Measurements from ENCODE around the gene EIF4E1B.

EIF4E1B gene

DNA sequence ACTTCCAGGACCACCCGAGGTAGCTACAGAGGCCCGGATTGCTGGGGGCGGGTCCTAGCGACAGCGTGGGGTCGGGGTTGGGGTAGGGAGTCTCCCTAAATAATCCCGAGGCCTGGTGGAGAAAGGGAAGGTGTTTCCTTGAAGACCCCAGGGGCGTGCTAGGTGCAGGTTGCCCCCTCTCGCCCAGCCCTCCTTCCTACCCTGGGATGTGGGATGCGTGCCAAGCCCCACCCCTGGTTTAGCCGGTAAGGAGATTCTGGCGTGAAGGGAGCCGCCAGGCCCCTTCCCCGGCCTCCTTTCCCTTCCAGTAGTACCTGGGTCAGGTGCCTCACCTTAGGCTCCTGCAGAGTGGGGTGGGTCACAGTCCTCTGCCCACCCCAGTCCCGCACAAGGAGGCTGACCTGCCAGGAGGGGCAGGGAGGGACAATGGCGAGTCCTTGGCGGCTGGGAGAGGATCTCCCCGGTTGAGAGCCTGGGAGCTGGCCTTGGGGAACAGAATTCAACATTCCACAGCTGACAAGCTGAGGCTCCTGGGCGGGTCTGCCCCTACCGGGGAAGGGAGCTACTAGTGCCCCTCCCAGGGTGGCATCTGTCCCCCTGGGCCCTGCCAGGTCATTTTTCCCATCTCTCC is 17.5 kb downstream of the EIF4E1B start:
- DNase-seq, result no peak

DNA sequence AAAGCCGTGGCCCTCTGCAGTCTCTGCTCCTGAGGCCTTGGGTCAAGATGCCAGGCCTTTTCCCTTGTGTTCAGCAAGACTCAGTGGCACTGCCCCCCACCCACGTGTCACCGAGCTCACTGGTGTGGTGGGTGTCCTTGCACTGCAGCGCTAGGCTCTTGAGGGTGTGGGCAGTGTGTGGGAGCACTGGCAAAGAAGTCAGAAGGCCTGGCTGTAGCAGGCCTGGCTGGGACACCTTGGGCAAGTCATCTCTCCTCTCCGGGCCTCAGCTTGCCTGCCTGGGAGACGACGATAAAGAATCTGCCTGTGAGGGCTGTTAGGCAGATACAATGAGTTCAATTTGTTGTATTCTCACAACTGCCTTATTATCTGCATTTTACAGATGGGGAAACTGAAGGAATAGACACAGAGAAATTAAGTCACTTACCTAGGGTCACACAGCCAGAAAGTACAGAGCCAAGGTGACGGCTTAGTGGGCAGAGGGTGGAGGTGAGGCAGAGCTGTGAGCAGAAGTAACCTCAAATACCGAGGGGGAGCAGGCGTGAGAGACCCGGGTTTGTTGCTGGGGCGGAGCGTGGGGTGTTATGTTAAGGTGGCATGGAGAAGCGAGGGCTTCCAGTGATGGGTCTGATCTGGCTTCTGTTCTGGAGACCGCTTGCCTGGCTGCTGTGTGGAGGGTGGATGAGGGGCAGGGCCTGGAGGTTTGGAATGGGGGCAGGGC is 18.2 kb downstream of the EIF4E1B start:
- no peak for DNase-seq

DNA sequence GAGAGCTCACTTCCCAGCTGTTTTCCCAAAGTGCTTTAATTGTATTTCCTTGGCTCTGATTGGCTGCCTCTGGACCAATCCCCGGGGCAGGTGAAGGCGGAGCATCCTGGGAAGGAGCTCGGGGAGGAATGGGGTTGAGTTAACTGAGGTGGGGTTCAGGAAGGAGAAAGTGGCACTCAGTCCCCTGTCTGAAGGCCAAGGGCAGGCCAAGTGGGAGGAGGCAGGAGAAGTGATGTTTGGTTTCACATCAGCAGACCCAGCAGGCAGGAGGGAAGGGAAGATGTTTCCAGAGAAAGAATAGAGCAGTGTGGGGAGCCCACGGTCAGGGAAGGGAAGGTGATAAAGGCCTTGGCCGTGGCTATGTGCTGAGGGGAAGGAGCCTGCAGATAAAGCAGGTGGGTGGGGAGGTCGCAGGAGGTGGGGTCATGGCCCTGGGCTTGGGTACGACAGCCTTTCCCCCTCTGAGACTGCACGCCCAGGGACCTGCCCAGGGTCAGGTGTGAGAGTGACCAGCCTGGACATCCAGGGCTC is 19.9 kb downstream of the EIF4E1B start:
- DNase-seq, result no peak

DNA sequence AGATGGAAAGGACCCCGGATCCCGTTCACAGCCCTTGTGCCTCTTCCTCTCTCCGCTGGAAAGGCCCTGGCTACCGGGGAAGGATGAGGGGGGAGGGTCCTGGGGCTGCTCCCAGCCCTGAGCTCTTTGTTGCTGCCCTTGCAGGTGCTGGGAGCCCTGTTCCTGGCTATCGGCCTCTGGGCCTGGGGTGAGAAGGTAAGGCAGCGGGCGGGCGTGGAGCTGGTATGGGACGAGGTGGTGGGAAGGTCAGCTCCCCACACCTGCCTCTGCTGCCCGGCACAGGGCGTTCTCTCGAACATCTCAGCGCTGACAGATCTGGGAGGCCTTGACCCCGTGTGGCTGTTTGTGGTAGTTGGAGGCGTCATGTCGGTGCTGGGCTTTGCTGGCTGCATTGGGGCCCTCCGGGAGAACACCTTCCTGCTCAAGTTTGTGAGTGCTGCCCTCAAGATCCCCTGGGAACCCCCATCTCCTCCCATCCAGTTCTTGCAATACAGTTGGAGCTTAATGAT is 21.1 kb downstream of the EIF4E1B start:
- DNase-seq, result no peak

- DNase-seq, result no peak
Measured at GRCh38 chr5:176652136-176652535, 21.7 kb downstream of the EIF4E1B start.

- DNase-seq, result no peak
Measured at GRCh38 chr5:176653401-176654385, 23.2 kb downstream of the EIF4E1B start.

- DNase-seq, result no peak
Measured at GRCh38 chr5:176654856-176655255, 24.4 kb downstream of the EIF4E1B start.

DNA sequence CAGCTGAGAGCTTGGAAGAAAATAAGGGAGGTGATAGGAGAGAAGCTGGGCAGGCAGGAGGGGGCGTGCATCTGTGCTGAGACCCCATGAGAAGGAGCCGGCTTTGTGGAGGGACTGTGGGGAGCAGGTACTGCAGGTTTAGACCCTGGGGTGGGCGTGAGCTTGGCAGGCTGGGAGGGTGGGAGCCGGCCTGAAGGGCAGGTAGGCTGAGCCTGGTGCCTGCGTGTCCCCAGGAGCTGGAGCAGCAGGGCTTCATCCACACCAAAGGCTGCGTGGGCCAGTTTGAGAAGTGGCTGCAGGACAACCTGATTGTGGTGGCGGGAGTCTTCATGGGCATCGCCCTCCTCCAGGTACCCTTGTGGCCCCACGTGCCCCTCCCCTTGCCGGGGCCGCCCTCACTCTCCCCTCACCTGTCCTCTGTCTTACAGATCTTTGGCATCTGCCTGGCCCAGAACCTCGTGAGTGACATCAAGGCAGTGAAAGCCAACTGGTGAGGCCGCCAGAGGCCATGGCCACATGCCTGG is 26.1 kb downstream of the EIF4E1B start:
- DNase-seq, result no peak

- DNase-seq, result no peak
Measured at GRCh38 chr5:176658007-176658599, 27.6 kb downstream of the EIF4E1B start.

GRCh38 chr5:176658817-176659511 is 28.5 kb downstream of the EIF4E1B start:
- no peak for DNase-seq

- no peak for DNase-seq
Measured at GRCh38 chr5:176659512-176659839, 29.0 kb downstream of the EIF4E1B start.

DNA sequence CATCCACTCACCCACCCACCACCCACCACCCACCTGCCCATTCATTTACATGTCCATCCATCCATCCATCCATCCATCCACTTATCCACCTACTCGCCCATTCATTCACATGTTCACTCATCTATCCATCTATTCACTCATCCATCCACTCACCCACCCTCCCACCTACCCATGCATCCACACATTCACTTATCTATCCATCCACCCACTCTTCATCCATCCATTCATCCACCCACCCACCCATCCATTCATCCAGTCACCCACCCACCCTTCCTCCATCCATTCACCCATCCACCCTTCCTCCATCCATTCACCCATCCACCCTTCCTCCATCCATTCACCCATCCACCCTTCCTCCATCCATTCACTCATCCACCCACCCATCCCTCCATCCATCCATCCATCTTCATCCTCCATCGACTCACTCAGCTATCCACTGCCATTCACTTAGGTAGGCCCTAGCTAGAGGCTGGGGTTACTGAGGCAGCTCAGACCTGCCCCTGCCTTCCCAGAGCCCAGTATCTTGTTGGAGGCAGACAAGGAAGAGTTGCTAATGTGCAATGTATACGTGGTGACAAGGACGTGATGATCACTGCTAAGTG is 29.5 kb downstream of the EIF4E1B start:
- DNase-seq, result no peak

DNA sequence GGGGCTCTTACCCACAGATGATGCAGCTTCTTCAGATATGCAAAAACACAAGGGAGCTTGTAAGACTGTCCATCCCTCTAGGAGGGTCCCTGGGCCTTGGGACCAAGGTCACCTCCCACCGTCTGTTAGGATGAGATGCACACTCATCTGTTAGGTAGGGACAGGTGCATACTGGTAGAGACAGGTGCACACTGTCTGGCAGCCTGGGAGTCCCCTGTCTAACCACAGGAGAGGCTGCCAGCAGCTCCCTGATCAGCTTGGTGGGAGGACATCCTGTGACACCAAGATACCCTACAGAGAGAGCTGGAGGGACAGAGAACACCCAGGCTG is 30.0 kb downstream of the EIF4E1B start:
- no peak for DNase-seq

GRCh38 chr5:176660860-176661641 is 30.6 kb downstream of the EIF4E1B start:
- DNase-seq, result no peak

DNA sequence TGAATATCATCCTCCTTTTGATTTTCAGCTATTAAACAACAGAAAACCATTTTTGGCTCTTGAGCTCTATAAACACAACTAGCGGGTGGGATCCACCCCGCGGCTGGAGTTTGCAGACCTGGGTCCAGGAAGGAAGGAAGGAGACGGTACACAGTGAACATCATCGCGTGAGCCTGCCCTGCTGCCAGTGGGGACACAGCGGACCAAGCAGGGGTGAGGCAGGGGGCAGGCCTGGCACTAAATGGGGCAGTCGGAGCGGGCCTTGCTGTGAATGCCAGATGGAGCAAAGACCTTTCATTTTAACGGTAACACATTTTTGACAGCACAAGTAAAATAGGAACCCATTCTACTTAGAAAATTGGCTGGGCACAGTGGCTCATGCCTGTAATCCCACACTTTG is 31.2 kb downstream of the EIF4E1B start:
- no peak for DNase-seq

- DNase-seq, result no peak
Measured at GRCh38 chr5:176662371-176663333, 32.2 kb downstream of the EIF4E1B start.

DNA sequence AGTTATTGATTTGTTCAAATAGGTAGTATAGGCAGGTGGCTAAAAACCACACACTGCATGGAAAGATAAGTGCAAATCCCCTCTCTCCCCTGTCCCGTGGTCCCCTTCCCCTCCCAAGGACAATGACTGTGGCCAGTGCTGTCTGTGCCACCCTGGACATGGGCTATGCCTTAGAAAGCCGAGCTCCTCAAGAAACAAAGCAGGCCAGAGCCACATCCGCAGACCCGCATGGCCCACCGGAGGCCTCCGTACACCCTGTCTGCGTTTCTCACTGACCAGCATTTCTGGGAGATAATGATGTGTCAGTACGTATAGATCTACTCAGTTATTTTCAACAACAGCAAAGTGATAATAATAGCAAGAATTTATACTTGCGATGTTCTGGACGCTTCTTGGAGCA is 33.1 kb downstream of the EIF4E1B start:
- DNase-seq, result no peak

GRCh38 chr5:176664479-176664878 is 34.0 kb downstream of the EIF4E1B start:
- no peak for DNase-seq

DNA sequence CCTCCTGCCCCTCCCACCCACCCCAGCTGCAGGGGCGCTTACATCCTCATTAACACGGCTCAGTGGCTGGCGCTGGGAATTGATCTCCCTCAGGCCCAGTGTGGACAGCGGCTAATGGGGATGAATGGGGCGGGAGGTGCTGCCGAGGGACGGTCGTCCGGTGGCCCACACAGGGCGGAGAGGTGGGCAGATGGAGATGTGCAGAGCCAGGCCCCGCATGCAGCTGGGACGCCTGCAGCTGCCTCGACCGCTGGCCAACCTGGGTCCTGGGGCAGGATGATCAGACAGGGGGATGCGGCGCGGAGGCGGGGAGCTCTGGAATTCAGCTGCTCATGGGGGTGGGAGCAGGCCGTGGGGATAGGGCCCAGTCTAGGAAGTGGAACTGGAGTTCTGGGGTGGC is 34.4 kb downstream of the EIF4E1B start:
- no peak for DNase-seq

DNA sequence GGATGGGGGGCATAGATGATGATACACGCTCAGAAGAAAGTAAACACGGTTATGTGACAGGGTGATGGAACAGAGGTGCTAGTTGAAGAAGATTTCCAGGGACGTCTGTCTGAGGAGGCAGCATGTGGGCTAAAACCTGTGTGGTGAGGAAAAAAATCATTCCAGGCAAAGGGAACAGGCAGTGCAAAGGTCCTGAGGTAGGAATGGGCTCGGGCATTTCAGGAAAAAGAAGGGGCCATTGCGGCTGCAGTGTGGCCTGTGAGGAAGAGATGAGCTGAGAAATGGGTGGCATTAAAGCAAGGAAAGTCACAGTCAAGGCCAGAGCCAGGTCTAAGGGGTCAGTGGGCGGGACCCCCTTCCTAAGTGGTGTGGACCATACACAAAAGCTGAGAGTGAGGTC is 35.0 kb downstream of the EIF4E1B start:
- no peak for DNase-seq

Data from NCI-H1436 treated with DMSO at 0.1 percent for 48 hours (cell line).